Measurements from ENCODE around the gene AGBL4. TPM values are rescaled to one million over a fixed set of nuclear protein-coding genes. Genes with fewer than 3 reads are reported as not detected.

AGBL4 gene
- total and polyA plus RNA-seq, 2 of the 4 experiments (the other 2 are of a cell fraction), result not detected

DNA sequence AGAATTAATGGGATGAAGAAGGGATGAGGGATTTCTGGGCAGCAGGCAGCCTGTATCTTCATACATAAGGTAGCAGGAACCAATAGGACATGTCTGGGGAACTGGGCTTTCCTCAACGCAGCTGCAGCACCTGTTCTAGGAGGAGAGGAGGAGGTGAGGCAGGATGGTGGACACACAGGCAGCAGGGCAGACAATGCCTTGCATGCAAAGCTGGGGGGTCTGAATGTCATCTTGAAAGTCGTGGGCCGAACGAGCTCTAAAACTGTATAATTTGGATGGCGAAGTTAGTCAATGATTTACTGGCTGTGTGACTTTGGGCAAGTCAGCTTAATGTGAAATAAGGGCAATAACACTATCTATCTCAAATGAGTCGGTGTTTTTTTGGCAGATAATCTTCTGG is 1371.4 kb downstream of the AGBL4 start:
- Histone ChIP-seq H3K4me1 (ENCODE audit: control insufficient read depth, insufficient read depth, low read length) (no peaks in the 10 kb centered on the region), H4K20me1 (ENCODE audit: insufficient read depth, low read length) (no peaks in the 10 kb centered on the region), H2BK5ac (ENCODE audit: low read depth, low read length, poor library complexity, severe bottlenecking) (no peak overlapping the region), H3K79me1 (ENCODE audit: low read depth in 1 of 2, low read length in 2 of 2) (no peaks in the 10 kb centered on the region), H3K4me3 (ENCODE audit: insufficient read depth, low read depth, low read length) (no peak overlapping the region), H3K9me1 (ENCODE audit: insufficient read depth, low read length) (no peaks in the 10 kb centered on the region), H3K14ac (replicated peaks; ENCODE audit: low read depth, low read length) (no peak overlapping the region), H3K9me3 (ENCODE audit: control insufficient read depth, insufficient read depth, low read length) (no peaks in the 10 kb centered on the region), H2BK15ac (ENCODE audit: low read depth, low read length) (no peak overlapping the region), H3K56ac (ENCODE audit: extremely low read depth, insufficient read depth, low read length) (no peak overlapping the region), H2BK20ac (ENCODE audit: low read depth, low read length) (no peak overlapping the region), H3K23ac (ENCODE audit: low read depth, low read length) (no peak overlapping the region), H3K4ac (ENCODE audit: low read depth, low read length) (no peak overlapping the region), H4K8ac (ENCODE audit: low read depth in 2 of 2, low read length in 2 of 2) (no peak overlapping the region), H3K36me3 (ENCODE audit: control insufficient read depth, insufficient read depth, low read length) (no peaks in the 10 kb centered on the region), H3K18ac (ENCODE audit: low read depth, low read length) (no peak overlapping the region), H4K91ac (ENCODE audit: insufficient read depth, low read depth, low read length) (no peak overlapping the region), H2AK9ac (replicated peaks; ENCODE audit: low read depth, low read length, poor library complexity) (no peak overlapping the region), H3K9ac (ENCODE audit: low read depth, low read length) (no peak overlapping the region), H3K4me2 (ENCODE audit: low read depth, low read length) (no peak overlapping the region), H3K27ac (ENCODE audit: insufficient read depth, low read length) (no peak overlapping the region), H4K5ac (ENCODE audit: low read depth, low read length) (no peak overlapping the region), H2AK5ac (ENCODE audit: low read depth, low read length) (no peak overlapping the region), H2BK120ac (ENCODE audit: low read depth, low read length) (no peak overlapping the region), H2AFZ (replicated peaks; ENCODE audit: low read length, poor library complexity) (no peak overlapping the region), H3K27me3 (ENCODE audit: control insufficient read depth, insufficient read depth, low read length) (no peaks in the 10 kb centered on the region)
- CTCF ChIA-PET, result no interaction called here
- dilution Hi-C loops (cut with HindIII; ENCODE audit: low sequenced_read_pairs, unreplicated experiment), result no loop called here
- TF ChIP-seq POLR2A (IDR thresholded peaks at IDR 0.05; ENCODE audit: low read depth, low read length) (no peak), CHD1 (IDR thresholded peaks at IDR 0.05; ENCODE audit: low read depth, low read length) (no peak), MXI1 (IDR thresholded peaks at IDR 0.05; ENCODE audit: borderline replicate concordance, low read depth, low read length) (no peak), RCOR1 (IDR thresholded peaks at IDR 0.05; ENCODE audit: insufficient replicate concordance, low read length) (no peak), BHLHE40 (IDR thresholded peaks at IDR 0.05; ENCODE audit: low read depth, low read length) (no peak), CEBPB (IDR thresholded peaks at IDR 0.05; ENCODE audit: low read depth, low read length) (no peak), SMC3 (IDR thresholded peaks at IDR 0.05; ENCODE audit: low read depth, low read length) (no peak), MAZ (IDR thresholded peaks at IDR 0.05; ENCODE audit: borderline replicate concordance, low read depth, low read length) (no peak), RFX5 (IDR thresholded peaks at IDR 0.05; ENCODE audit: low read depth, low read length) (no peak), FOS (IDR thresholded peaks at IDR 0.05; ENCODE audit: low read depth, low read length) (no peak), NFE2L2 (IDR thresholded peaks at IDR 0.05; ENCODE audit: low read depth, low read length) (no peak)
- TF ChIP-seq, protein P1, sequence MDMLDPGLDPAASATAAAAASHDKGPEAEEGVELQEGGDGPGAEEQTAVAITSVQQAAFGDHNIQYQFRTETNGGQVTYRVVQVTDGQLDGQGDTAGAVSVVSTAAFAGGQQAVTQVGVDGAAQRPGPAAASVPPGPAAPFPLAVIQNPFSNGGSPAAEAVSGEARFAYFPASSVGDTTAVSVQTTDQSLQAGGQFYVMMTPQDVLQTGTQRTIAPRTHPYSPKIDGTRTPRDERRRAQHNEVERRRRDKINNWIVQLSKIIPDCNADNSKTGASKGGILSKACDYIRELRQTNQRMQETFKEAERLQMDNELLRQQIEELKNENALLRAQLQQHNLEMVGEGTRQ (IDR thresholded peaks at IDR 0.05; ENCODE audit: low read depth, low read length), result no peak
- no peak for DNase-seq
- in situ Hi-C loops (cut with MboI; ENCODE audit: low sequenced_read_pairs), result no loop called here
- no TSS peak for BruUV-seq (replicated peaks)
- intact Hi-C loops (cut with micrococcal nuclease), result no loop called here
- ATAC-seq (ENCODE audit: low read depth), result no peak
- WGBS, 2 experiments (ENCODE audit: extremely low coverage in 2 of 2, insufficient read length in 1 of 2), result no CpG with 5 or more reads among the region's 6 CpGs
- POLR2A ChIA-PET (ENCODE audit: unreplicated experiment), result no interaction called here
